A549 (cell line): Measurements from ENCODE around the gene DRD2.

Source experiments
- REST ChIP-seq: fragments of 200-600 bp; sonication (generic); IDR thresholded peaks from 2 replicates; pipeline ENCODE4 v1.6.1; 2016; ENCODE audit warnings: antibody characterized with exemption, mild to moderate bottlenecking, moderate library complexity
- TP53 ChIP-seq: fragments of 250-450 bp; sonication (Bioruptor Pico); IDR thresholded peaks from 2 replicates; pipeline ENCODE4 v1.5.0; 2021; ENCODE audit warnings: mild to moderate bottlenecking, moderate library complexity

GRCh38 chr11:113363996-113364641 lies 111.1 kb downstream of the DRD2 start:
- TF ChIP-seq TP53 (CRISPR knock-in tag) (no peak), REST (no peak)
